ENCODE data around the gene DPP9.
A peak's percentile ranks its signal among the peaks of the same experiment; 100 is the strongest.
"Not testable (repeated sequence)": the region's sequence is repeated elsewhere in the genome, so short reads cannot be mapped to it uniquely, and the experiment has no call there.

The DPP9 gene

GRCh38 chr19:4723595-4724514 lies at the start of gene DPP9:
DPP9 (minus strand) TSS chr19:4723842; CDS start chr19:4719906, 3,936 bp downstream.
- DNase-seq: peak; percentile 95

GRCh38 chr19:4773047-4773640 lies 49.5 kb upstream of the DPP9 start:
- no peak for DNase-seq

- no peak for DNase-seq
These were observed 48.9 kb upstream of the DPP9 start for GRCh38 chr19:4772566-4772965.

GRCh38 chr19:4768934-4769777 lies 45.5 kb upstream of the DPP9 start:
- DNase-seq: peak; percentile 70

- no peak for DNase-seq
These were observed 40.7 kb upstream of the DPP9 start for GRCh38 chr19:4764393-4764660.

- no peak for DNase-seq
These were observed 39.4 kb upstream of the DPP9 start for GRCh38 chr19:4763021-4763420.

GRCh38 chr19:4760285-4760650 lies 36.6 kb upstream of the DPP9 start:
- DNase-seq: no peak

GRCh38 chr19:4759388-4760284 lies 36.0 kb upstream of the DPP9 start:
- DNase-seq: peak; percentile 7

- DNase-seq: no peak
These were observed 35.0 kb upstream of the DPP9 start for GRCh38 chr19:4758659-4759058.

- no peak for DNase-seq
These were observed 34.4 kb upstream of the DPP9 start for GRCh38 chr19:4758082-4758481.

GRCh38 chr19:4755459-4755858 lies 31.8 kb upstream of the DPP9 start:
- DNase-seq: no peak

- no peak for DNase-seq
These were observed 30.6 kb upstream of the DPP9 start for GRCh38 chr19:4754248-4754647.

GRCh38 chr19:4749870-4750590 lies 26.4 kb upstream of the DPP9 start:
- no peak for DNase-seq

GRCh38 chr19:4748589-4748988 lies 24.9 kb upstream of the DPP9 start:
- no peak for DNase-seq

GRCh38 chr19:4748185-4748584 lies 24.5 kb upstream of the DPP9 start:
- no peak for DNase-seq

GRCh38 chr19:4745986-4746385 lies 22.3 kb upstream of the DPP9 start:
- DNase-seq: no peak

GRCh38 chr19:4745175-4745574 lies 21.5 kb upstream of the DPP9 start:
- not testable (repeated sequence) for DNase-seq

- no peak for DNase-seq
These were observed 21.0 kb upstream of the DPP9 start for GRCh38 chr19:4744451-4745174.

GRCh38 chr19:4742723-4743646 lies 19.3 kb upstream of the DPP9 start:
- DNase-seq: no peak

- no peak for DNase-seq
These were observed 16.4 kb upstream of the DPP9 start for GRCh38 chr19:4740092-4740491.
